Glomerular visceral epithelial cell (primary cell): ENCODE results near the gene SNTG2.
"Not testable (repeated sequence)": the region's sequence is repeated elsewhere in the genome, so short reads cannot be mapped to it uniquely, and the experiment has no call there.

ENCODE experiments used
- DNase-seq: peaks from one replicate; pipeline ENCODE4 v3.0.0-alpha.2; 2016; ENCODE audit errors: extremely low spot score

The SNTG2 gene

DNA sequence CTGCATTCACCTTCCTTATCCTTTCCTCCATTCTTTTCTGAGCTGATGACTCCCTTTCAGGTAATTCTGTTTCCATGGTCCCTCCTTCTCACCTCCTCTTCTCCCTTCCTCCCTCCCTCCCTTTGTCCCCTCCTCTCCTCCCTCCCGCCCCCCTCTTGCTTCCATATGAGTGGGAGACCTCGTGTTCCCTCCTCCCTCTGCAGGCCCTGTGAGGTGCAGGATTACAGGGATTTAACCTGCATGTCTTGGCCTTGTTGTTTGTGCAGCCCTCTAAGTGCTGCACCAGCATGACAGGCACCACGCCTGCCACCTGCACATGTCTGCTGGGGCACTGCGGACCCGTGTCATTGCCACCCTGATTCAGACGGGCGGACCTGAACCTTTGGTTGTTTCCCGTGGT, 103.1 kb downstream of the SNTG2 start:
- no peak for DNase-seq

GRCh38 chr2:1054399-1054798, 103.8 kb downstream of the SNTG2 start:
- DNase-seq, result no peak

DNA sequence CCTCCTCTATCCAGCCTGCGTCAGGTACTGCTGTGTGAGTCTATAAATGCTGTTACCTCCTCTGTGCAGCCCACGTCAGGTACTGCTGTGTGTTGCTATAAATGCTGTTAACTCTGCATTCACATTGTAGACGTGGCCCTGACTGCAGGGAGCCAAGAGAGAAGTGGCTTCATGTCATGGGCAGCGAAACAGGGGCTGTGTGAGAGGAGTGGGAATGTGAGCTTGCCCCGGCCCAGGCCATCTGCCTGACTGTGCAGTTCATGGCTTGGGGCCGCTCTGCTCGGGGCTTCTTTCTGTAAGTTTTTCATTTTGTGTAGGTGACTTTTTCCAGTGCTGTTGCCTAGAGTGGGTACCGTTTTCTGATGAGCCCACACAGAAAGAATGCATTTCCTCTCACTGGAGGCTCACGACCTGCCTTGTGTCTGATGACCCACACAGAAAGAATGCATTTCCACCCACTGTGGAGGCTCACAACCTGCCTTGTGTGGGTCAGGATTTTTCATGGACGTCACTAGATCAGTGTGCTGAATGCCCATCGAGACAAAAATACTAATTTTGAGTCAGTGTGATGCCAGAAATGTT, 104.5 kb downstream of the SNTG2 start:
- peak; percentile 80 for DNase-seq

DNA sequence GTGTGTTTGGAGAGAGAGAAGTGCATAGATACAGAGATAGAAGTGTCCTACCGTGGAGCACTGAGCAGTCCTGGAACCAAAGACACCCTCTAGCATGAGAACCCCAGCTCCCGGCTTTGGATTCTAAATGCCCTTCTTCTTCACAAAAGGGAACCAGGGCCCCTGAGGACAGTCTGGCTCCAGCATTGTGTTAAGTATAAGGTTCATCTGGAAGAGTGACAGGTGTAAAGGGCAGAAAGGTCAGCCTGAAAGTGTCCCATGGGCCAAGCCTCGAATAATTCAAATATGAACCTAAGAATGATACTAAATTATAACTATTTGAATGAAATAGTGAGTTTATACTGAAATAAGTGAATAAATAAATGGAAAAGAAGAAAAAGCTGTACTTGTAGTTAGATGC, 109.7 kb downstream of the SNTG2 start:
- no peak for DNase-seq

DNA sequence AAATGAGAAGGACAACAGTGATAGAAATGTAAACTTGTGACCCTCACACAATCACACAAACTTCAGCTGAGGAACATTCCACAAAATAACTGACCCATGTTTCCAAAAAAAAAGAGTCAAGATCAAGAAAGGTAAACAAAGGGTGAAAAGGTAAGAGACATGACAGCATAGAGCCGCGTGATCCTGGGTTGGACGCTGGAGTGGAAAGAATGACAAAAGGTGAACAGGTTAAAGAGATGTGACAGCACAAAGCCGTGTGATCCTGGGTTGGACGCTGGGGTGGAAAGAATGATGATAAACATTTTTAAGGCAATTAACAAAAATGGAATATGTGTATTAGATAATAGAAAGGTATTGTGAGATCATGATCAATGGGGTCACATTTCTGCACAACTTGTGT, 110.3 kb downstream of the SNTG2 start:
- DNase-seq, result no peak

- no peak for DNase-seq
These were observed 117.6 kb downstream of the SNTG2 start for GRCh38 chr2:1068241-1068640.

GRCh38 chr2:1068822-1069221, 118.2 kb downstream of the SNTG2 start:
- DNase-seq, result no peak

- DNase-seq, result no peak
These were observed 119.2 kb downstream of the SNTG2 start for GRCh38 chr2:1069847-1070246.

GRCh38 chr2:1070601-1071000, 120.0 kb downstream of the SNTG2 start:
- no peak for DNase-seq

GRCh38 chr2:1071650-1072049, 121.0 kb downstream of the SNTG2 start:
- DNase-seq, result no peak

- DNase-seq, result no peak
These were observed 121.6 kb downstream of the SNTG2 start for GRCh38 chr2:1072250-1072649.

DNA sequence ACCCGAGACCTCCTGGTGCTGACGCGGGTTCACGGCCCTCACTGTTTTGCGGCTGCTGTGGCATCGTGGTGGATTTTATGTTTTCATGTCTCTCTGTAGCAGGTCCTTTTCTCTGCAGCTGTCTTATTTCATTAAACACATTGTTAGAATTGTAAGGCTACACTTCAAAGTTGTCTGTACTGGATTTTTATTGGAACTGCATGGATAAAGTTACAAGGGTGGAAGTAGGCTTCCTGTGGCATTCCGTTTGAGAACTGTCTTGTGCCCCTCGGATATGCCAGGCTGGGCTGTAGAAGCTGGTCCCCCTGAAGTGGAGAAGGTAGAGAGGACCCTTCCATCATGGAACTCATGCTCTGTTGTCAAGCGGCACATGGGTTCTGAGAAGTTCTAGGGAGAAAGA, 127.3 kb downstream of the SNTG2 start:
- DNase-seq, result no peak

DNA sequence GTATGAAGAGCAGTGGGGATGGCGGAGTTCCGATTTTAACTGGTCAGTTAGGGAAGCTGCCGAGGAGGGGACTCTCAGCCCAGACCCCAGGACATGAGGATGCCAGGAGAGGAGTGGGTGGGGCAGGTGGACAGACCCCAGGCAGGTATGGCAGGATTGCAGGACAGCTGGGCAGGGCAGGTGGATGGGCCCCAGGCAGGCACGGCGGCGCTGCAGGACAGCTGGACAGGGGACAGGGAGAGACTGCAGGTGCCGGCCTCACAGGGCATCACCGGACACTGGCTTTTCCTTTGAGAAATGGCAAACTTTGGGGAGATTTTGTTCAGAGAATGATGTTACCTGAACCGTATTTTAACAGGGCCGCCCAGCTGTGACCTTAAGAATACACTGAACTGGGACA, 127.7 kb downstream of the SNTG2 start:
- DNase-seq, result no peak

DNA sequence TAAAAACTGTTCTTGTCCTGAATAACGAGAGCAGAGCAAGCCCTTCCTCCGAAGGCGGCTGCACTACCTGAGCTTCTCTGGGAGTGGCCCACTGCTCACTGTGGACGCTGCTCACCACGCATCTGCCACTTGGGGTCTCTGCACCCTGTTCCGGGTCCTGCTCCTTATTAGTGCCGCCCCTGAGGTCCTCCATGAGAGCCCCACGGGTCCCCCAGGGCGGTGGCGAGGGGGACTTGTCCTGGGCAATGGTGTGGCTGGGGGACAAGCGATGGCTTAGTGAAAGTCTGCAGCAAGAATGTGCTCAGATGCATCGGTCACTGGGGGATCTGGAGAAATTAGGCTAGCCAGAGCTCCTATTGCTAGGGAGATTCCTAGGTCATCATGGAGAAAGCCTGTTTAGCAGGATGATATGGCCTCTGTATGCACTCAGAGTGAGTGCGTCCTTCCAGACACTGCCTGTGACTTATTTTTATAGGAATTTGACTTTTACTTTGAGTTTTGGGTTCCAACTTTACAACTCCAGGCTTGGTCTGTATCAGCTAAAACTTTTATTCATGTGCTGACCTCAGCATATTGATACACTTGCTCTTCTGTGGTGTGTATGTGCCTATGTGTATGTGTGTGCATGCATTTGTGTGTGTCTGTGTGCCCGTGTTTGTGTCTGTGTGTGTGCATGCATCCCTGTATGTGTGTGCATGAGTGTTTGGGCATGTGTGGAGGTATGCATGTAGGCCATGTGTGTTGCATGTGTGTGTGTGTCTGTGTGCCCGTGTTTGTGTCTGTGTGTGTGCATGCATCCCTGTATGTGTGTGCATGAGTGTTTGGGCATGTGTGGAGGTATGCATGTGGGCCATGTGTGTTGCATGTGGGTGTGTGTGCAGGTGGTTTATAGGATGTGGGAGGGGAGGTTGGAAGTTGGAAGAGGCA, 129.5 kb downstream of the SNTG2 start:
- DNase-seq, result no peak

- peak; percentile 6 for DNase-seq
These were observed 131.0 kb downstream of the SNTG2 start for GRCh38 chr2:1081451-1082225.

DNA sequence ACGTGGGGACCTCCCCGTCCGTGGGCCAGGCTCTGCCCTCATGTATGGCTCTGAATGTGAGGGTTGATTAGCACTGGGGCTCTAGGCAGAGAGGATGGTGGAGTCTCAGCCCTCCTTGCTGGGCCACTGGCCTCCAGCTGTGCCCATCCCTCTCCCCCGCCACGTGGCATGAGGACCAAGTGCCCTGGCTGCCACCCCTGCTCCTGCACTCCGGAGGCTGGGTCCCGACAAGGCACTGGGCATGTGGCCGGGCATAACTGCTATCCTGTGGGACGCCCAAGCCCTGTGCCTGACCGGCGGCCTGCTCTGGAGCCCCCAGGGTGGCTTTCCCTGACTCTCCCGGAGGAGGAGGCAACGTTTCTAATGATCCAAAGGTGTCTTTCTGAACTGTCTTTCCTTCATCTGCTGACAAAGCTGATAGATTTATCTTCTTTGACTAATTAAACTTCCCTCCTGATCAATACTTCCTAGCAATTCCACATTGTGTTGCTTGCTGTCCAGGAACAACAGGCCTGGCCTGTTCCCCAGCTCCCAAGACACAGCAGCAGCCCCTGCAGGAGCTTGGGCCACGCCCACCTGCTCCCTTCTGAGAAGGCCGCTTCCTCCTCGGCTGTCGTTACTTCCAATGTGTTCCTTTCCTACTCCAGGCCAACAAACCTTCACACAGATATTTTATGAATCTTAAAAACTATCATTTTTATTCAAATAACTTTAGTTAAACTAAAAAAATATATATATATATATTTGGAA, 132.0 kb downstream of the SNTG2 start:
- no peak for DNase-seq

GRCh38 chr2:1088192-1088860, 137.7 kb downstream of the SNTG2 start:
- no peak for DNase-seq

DNA sequence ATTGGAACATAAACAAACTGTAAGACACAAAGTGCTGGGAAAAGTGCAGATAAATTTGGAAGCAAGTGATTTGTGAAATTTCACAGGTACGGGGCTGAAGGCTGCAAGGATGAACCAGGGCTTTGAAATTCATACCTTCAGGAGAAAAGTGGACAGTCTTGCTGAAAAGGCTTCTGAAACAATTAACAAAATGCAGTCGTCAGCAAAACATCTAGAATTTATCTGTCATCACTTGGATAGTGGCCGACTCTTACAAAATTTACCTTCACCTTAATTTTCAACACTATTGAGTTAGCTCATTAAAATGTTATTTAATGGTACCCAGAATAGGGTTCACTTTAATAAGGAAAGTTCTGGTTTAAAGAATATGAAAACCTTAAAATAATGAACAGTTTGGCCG, 138.3 kb downstream of the SNTG2 start:
- no peak for DNase-seq

DNA sequence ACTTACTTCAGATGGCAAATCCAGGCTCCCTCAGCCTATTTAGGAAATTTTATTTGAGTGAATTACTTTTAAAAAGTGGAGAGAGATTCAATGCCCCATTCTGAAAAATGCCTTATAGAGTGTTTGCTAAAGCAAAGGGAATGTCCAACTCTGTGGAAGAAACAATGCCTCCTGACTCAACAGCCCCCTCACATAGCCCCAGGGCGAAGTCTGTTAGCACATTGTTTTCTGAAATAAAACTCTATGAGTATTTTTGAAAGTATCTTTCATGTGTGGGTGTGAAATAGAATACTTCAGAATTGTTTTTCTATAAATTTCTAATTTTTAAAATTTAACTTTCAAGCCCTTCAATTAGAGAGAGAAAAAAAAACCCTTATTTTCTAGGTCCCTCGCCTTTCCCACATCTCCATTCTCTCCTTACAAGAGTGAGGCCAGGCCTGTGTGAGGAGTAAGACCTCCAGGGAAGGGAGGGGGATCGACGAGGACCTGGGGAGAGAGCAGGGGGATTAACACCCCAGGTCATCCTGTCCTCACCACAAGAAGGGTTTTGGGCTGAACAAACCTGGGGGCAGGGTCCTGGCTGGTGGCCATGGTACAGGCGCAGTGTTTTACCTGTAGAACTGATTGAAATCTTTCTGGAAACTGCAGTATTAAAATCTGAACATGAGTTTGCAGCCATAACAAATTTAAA, 141.4 kb downstream of the SNTG2 start:
- DNase-seq, result no peak

DNA sequence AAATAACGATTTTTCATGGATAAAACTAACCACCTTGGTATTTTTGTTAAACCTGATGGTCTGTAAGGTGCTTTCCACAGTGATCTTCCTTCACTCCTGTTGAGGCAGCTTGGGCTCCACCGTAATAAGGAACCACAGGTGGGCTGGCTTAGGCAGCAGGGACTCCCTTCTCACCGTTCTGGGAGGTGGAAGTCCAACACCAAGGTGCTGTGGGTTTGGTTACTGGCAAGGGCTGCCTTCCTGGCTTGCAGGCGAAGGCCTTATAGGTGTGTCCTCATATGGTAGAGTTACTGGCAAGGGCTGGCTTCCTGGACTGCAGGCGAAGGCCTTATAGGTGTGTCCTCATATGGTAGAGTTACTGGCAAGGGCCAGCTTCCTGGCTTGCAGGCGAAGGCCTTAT, 143.0 kb downstream of the SNTG2 start:
- not testable (repeated sequence) for DNase-seq

DNA sequence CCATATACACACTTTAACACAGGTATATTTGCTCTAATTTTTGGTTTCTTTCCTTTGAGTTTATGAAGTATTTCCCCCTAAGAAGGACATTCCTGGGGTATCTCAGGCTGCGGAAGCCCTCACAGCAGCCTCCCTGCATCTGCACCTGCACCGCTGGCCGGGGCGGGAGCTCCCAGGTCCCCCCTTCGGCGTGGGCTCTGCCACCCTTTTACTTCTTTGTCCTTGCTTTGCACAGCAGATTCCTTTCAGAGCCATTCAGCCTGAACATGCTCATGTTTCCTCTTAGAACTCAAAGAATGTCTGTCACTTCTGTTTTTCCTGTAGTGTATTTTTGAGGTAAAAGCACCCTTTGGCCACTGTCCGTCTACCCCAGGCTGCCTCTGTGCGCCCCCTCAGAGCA, 146.5 kb downstream of the SNTG2 start:
- DNase-seq, result no peak
